Stimulated activated CD4-positive, alpha-beta T cell treated with anti-CD3 and anti-CD28 coated beads, Interleukin-15, amount 100 ng/mL, for 24 hours (primary cell): ENCODE measurements around the gene STRIP2.
"Not testable (repeated sequence)": the region's sequence is repeated elsewhere in the genome, so short reads cannot be mapped to it uniquely, and the experiment has no call there.

ENCODE experiments used
- DNase-seq: peaks from one replicate; pipeline ENCODE4 v3.0.0-alpha.2; 2020

The STRIP2 gene

DNA sequence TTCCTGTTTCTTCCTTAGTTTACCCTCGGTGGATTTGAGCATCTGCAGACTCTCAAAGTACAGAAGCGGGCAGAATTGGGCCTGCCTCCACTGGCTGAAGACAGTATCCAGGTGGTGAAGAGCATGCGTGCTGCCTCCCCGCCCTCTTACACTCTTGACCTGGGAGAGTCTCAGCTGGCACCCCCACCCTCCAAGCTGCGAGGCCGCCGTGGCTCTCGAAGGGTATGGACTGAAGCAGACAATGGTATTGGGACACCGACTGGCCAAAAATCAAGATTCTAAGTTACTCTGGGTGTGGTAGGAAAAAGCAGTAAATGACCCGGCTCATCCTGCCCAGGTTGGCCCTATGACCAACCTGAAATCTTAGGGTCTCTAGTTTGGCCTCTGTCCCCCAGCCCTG is 22.2 kb downstream of the STRIP2 start:
- no peak for DNase-seq

GRCh38 chr7:129457101-129457500 is 22.9 kb downstream of the STRIP2 start:
- DNase-seq, result no peak

- DNase-seq, result no peak
Measured at GRCh38 chr7:129458171-129458570, 23.9 kb downstream of the STRIP2 start.

GRCh38 chr7:129461809-129462208 is 27.6 kb downstream of the STRIP2 start:
- DNase-seq, result no peak

DNA sequence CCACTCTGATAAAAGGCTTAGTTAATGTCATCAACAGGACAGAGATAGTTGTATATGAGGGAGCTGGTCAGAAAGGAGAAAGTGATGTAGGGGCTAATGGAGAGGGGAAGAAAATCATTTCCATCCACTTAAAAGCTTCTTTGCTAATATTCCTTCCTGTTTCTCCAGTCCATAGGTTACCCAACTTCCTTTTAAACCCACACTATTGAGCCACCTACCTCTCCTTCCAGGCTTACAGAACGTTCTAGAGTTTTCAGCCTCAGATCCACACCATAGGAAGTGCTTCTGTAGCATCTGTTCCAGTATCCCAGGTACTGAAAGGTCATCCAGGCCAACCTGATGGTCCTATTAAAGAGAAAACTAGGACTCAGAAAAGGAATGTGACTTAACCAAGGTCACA is 28.2 kb downstream of the STRIP2 start:
- DNase-seq, result no peak

- DNase-seq, result no peak
Measured at GRCh38 chr7:129464194-129464593, 30.0 kb downstream of the STRIP2 start.

DNA sequence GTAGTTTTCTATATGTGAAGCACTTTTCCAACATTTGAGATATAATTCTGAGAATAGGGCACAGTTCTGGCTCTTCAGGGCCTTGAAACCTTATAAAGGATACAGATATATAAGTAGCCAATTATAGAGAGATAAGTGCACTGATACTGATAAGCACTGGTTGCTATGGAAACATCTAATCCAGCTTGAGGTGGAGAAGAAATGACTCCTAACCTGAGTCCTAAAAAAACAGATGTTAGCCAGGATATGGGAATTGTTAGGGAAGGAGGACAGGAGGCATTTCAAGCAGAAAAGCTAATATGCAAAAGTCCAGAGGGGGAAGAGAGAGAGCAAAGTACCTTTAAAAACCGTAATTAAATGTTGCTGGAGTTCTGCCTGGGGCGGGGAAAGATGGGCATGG is 30.8 kb downstream of the STRIP2 start:
- DNase-seq, result no peak

DNA sequence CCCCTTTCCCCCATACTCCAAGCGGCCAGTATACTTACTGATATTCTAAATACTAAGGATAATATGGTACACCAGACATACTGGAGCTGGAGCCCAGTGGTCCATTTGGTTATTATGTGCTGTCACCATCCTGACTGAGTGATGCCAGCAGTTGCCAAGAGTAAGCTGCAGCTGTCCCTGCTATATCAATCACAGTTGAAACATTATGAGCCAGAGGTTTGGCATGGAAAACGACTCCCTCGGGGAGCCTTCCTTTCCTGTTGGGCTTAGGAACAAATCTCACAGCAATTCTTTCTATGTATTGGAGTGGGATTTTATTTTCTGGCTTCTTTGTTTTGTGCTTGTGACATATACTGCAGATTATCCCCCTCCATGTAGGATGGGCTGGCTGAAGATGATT is 32.6 kb downstream of the STRIP2 start:
- no peak for DNase-seq

DNA sequence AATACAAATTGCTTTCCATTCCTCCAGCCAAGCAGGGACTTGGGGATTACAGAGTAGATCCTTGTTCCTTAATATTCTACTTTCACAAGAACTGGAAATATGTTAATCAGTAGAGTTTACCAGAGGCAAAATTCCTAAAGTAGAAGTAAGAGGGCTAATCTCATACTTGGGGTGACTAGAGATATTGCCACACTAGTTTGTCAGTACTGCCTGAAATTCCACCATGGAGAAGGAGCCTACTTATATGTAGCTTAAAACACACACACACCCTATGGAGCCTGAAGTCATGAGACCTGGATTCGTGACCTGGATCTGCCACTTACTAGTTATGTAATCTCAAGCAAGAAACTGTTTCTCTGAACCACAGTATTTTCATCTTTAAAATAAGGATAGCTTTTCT is 33.9 kb downstream of the STRIP2 start:
- DNase-seq, result no peak

DNA sequence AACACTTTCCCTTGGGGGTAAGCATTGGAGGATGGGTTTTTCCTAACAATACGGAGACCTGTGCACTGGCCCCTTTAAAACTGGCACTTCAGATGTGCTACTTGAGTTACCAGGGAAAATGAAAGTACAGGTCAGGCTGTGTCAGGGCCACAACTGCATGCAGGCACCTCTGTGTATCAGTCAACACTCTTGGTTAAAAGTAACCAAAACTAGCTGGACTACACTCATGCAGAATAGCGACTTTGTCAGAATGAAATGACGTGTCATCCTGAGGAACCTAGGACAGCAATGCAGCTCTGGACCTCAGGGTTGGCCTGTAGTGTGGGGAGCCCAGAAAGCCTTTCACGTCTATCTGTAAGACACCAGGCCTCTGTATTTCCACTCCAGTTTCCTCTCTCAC is 34.3 kb downstream of the STRIP2 start:
- no peak for DNase-seq

DNA sequence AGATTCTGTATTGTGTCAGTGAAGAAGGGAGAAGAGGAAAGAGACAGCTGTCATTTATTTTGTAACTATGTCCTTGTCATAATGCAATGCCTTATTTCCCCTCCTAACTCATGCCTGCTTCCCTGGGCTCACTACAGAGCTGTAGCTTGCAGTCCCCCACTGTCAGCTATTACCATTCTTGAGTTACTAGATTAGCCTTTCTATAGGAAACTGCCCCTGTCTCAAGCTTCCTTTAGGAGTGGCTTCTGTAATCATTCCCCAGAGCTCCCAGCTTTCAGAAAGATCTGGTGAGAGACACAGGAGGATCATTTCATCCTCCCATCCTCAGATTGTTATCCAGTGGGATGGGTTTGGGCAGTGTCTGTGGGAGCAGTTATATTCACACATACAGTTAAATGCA is 35.7 kb downstream of the STRIP2 start:
- DNase-seq, result no peak

DNA sequence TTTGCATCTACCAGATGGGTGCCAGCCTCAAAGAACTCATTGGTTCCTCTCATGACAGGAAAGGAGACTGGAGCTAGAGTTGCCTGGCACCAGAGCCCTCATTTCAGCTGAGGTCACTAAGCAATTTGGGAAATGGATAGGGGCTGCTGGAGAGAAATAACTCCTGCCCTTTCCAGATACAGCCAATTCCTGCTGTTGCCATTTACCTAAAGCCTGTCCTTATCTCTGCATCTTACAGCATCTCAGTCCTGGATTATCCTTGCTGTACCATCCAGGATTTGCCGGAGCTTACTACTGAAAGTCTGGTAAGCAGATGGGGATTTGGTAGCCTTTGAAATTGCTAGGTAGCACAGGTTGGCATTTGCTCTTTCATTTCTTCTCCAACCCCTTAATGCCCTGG is 36.2 kb downstream of the STRIP2 start:
- no peak for DNase-seq

DNA sequence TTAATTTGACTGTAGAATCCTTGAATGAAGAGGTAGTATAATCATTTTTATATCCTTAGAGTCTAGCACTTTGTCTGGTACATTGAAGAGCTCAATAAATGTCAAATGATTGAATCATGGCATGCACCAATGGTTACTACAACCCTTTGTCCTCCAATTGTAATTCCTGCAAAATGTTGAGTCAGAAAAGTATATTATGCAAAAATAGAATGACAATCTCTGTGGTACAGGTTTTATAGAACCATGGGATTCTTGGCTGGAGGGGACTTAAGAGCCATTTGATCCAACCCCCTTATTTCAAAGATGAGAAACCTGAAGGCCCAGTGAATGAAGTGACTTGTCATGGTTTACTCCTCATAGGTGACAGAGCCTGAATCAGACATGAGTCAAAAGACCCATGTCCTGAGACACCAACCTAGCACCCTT is 37.2 kb downstream of the STRIP2 start:
- no peak for DNase-seq

DNA sequence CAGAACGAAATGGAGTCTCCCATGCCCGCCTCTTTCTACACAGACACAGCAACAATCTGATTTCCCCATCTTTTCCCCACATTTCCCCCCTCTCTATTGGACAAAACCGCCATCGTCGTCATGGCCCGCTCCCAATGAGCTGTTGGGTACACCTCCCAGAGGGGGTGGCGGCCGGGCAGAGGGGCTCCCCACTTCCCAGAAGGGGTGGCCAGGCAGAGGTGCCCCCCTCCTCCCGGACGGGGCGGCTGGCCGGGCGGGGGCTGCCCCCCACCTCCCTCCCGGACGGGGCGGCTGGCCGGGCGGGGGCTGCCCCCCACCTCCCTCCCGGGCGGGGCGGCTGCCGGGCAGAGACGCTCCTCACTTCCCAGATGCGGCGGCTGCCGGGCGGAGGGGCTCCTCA is 41.7 kb downstream of the STRIP2 start:
- DNase-seq, result not testable (repeated sequence)

DNA sequence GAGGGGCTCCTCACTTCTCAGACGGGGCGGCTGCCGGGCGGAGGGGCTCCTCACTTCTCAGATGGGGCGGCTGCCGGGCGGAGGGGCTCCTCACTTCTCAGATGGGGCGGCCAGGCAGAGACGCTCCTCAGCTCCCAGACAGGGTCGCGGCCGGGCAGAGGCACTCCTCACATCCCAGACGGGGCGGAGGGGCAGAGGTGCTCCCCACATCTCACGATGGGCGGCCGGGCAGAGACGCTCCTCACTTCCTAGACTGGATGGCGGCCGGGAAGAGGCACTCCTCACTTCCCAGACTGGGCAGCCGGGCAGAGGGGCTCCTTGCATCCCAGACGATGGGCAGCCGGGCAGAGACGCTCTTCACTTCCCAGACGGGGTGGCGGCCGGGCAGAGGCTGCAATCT is 42.2 kb downstream of the STRIP2 start:
- DNase-seq, result not testable (repeated sequence)

- no peak for DNase-seq
Measured at GRCh38 chr7:129479831-129480230, 45.6 kb downstream of the STRIP2 start.

DNA sequence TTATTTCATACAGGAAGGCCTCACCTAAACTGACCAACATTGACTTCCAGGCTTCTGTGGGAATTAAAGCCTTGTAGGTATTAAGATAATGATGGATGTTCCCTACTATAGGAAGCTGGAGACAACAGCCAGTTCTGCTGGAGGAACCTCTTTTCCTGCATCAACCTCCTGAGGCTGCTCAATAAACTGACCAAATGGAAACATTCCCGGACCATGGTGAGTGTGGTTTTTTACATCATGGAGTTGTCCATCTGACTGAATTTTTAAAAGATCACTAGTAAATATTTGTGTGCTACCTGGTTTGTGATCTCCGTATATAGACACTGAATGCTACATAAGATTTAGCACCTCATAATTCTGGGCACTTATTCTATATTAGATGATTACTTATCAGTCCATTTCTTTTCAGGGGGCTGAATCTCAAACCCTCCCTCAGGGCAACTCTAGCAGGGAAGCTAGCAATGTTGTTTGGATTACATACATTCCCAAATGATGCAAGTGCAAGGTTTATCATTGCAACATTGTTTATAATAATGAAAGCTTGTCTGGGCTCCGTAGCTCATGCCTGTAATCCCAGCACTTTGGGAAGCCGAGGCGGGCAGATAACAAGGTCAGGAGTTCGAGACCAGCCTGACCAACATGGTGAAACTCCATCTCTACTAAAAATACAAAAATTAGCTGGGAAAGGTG is 46.6 kb downstream of the STRIP2 start:
- DNase-seq, result no peak

GRCh38 chr7:129481376-129481775 is 47.1 kb downstream of the STRIP2 start:
- DNase-seq, result not testable (repeated sequence)

GRCh38 chr7:129482781-129483180 is 48.5 kb downstream of the STRIP2 start:
- no peak for DNase-seq

GRCh38 chr7:129489491-129489890 is 55.3 kb downstream of the STRIP2 start:
- DNase-seq, result no peak

- DNase-seq, result no peak
Measured at GRCh38 chr7:129492391-129492790, 58.2 kb downstream of the STRIP2 start.

DNA sequence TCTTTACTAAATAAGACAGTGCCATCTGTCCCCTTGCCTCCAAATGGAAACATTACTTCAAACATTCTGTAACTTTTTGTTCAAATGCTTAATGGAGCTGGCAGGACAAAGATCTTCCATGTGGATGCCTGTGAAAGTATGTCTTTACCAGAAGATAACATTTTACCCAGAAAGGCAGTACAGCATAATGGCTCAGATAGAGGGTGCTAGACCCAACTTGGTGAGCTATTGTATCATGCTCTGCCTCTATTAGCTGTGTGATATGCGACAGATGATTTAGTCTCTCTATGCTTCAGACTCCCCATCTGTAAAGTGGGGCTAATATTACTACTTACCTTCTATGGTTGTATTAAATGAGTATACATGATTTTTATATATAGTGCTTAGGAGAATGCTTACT is 59.3 kb downstream of the STRIP2 start:
- DNase-seq, result no peak

- no peak for DNase-seq
Measured at GRCh38 chr7:129494041-129494440, 59.8 kb downstream of the STRIP2 start.

- no peak for DNase-seq
Measured at GRCh38 chr7:129495987-129496386, 61.8 kb downstream of the STRIP2 start.

DNA sequence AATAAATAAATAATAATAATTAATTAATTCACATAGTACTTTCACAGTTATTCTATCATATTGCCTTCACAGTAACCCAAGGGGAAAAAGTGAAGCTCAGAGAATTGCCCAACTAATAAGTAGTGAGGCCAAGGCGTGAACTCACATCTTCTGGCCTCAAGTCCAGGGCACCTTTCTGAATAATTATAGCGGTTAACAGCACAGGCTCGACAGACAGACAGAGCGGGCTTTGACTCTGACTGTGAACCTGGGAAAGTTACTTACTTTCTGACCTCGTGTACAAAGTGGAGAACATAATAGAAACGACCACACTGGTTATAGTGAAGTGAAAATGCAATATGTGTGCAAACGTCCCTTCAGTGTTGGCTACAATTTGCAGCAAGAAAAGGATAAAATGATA is 62.4 kb downstream of the STRIP2 start:
- no peak for DNase-seq

DNA sequence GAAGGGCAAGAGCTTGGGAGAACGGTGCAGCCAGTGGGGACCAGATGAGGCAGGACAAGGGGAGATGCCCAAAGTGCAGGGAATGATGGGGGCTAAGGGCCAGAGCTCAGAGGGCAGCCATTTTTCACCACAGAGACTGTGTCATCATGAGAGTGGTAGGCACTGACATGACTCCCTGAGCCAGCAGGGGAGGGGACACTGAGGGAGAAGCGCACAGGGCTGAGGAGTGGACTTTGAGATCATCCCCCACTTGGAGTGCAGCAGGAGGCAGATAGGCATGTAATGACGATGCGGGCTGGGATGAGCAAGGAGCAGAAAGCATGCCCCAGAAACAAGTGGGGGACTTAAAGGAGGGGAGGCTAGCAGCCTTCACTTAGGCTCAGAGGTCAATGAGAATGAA is 62.9 kb downstream of the STRIP2 start:
- no peak for DNase-seq
